ENCODE measurements around the gene DUOX1. TPM values are rescaled to one million over a fixed set of nuclear protein-coding genes. Genes with fewer than 3 reads are reported as not detected.

Gene DUOX1
- total RNA-seq, 1 donor from 2014 or later: 0.07 TPM

DNA sequence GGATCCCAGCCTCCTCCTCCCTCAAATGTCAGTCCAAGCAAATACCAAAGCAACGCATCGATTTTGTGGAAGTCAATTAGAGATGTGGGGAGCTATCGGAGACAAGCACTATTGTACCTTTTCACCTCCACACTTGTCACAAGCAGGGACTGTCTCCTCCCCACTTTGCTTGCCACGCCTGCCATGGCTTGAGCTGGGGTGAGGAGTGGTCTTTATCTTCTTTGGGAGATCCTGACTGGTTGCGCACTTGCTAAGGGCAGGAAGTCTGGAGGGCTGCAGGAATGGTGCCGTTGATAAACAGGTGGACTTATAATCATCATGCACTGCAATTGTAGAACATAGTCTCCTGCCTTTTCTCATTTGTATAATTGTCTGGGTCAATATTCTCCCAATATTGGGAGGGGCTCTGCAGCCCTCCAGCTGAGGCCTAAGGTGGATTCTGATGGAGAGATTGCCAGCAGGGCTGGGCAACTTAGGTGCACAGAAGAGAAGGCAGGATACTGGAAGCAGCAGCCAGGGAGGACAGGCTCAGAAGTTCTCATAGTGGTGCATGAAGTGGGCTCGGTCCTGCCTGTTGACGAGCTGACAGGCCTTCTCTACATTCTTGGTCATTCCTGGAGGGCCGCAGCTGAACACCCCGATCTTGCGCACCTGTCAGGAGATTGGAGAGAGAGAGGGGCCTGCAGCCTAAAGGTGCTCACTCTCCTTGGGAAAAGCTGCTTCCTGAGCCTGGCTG is 36.0 kb upstream of the DUOX1 start:
- DNase-seq (ENCODE audit: low read depth) (no peak), FAIRE-seq (no peak)
- no peak overlapping the region for H2AFZ ChIP-seq (ENCODE audit: low read depth, low read length)
- H3K27ac Mint-ChIP-seq (ENCODE audit: unreplicated experiment): no peak overlapping the region
- H3K4me1 Mint-ChIP-seq (ENCODE audit: low read depth, unreplicated experiment): peaks cover 7% of the 10 kb centered on the region
- peaks cover 36% of the 10 kb centered on the region for H3K27me3 Mint-ChIP-seq (ENCODE audit: low read depth, unreplicated experiment)
- H3K9ac ChIP-seq (ENCODE audit: low read length): no peak overlapping the region
- peaks cover 5% of the 10 kb centered on the region for H3K9me3 Mint-ChIP-seq (ENCODE audit: unreplicated experiment)
- H3K4me1 ChIP-seq (ENCODE audit: insufficient read depth, low read length): no peaks in the 10 kb centered on the region
- no peaks in the 10 kb centered on the region for H3K79me2 ChIP-seq (ENCODE audit: insufficient read depth, low read length)
- TF ChIP-seq, protein P1, sequence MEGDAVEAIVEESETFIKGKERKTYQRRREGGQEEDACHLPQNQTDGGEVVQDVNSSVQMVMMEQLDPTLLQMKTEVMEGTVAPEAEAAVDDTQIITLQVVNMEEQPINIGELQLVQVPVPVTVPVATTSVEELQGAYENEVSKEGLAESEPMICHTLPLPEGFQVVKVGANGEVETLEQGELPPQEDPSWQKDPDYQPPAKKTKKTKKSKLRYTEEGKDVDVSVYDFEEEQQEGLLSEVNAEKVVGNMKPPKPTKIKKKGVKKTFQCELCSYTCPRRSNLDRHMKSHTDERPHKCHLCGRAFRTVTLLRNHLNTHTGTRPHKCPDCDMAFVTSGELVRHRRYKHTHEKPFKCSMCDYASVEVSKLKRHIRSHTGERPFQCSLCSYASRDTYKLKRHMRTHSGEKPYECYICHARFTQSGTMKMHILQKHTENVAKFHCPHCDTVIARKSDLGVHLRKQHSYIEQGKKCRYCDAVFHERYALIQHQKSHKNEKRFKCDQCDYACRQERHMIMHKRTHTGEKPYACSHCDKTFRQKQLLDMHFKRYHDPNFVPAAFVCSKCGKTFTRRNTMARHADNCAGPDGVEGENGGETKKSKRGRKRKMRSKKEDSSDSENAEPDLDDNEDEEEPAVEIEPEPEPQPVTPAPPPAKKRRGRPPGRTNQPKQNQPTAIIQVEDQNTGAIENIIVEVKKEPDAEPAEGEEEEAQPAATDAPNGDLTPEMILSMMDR (IDR thresholded peaks at IDR 0.05; ENCODE audit: insufficient read depth, low read depth, low read length): no peak
- TF ChIP-seq EZH2 (IDR thresholded peaks at IDR 0.05; ENCODE audit: insufficient read depth, low read length): no peak
- peaks cover 20% of the 10 kb centered on the region for H3K27me3 ChIP-seq (ENCODE audit: insufficient read depth, low read length)
- no peak overlapping the region for H3K4me3 ChIP-seq (ENCODE audit: insufficient read depth, low read depth, low read length)
- H3K27ac ChIP-seq (ENCODE audit: low read depth, low read length): no peak overlapping the region
- no peaks in the 10 kb centered on the region for H3K36me3 Mint-ChIP-seq (ENCODE audit: low read depth, unreplicated experiment)
- H4K20me1 ChIP-seq (ENCODE audit: insufficient read depth, low read length): no peaks in the 10 kb centered on the region
- H3K36me3 ChIP-seq (ENCODE audit: insufficient read depth, low read length): no peaks in the 10 kb centered on the region
- H3K4me2 ChIP-seq (ENCODE audit: low read length): no peak overlapping the region
- H3K4me3 Mint-ChIP-seq (ENCODE audit: unreplicated experiment): no peak overlapping the region
- no peaks in the 10 kb centered on the region for H3K9me3 ChIP-seq (ENCODE audit: insufficient read depth, low read depth, low read length)

DNA sequence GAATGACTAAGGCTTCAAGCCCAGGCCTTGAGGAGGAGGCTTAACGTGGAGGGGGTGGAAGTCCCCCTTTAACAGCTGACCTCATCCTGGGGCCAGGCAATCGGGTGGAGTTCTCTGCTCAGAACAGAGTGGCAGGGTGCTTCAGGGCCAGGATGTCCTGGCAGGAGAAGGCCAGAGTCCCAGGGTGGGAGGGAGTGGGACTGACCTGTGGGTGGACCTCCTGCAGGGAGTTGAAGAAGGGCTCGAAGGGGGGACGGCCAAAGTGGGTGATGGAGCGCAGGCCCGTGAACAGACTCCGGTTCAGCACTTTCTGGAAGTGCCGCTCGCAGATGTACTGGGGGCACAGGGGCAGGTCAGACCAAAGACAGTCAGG is 35.5 kb upstream of the DUOX1 start:
- no peak for FAIRE-seq
- H3K27me3 Mint-ChIP-seq (ENCODE audit: low read depth, unreplicated experiment): peaks cover 35% of the 10 kb centered on the region
- peaks cover 5% of the 10 kb centered on the region for H3K9me3 Mint-ChIP-seq (ENCODE audit: unreplicated experiment)
- H3K4me3 Mint-ChIP-seq (ENCODE audit: unreplicated experiment): no peak overlapping the region
- no peaks in the 10 kb centered on the region for H3K36me3 ChIP-seq (ENCODE audit: insufficient read depth, low read length)
- H3K4me2 ChIP-seq (ENCODE audit: low read length): no peak overlapping the region
- no peaks in the 10 kb centered on the region for H3K79me2 ChIP-seq (ENCODE audit: insufficient read depth, low read length)
- no peaks in the 10 kb centered on the region for H3K4me1 ChIP-seq (ENCODE audit: insufficient read depth, low read length)
- no peak for DNase-seq (ENCODE audit: low read depth)
- H3K9me3 ChIP-seq (ENCODE audit: insufficient read depth, low read depth, low read length): no peaks in the 10 kb centered on the region
- H3K4me1 Mint-ChIP-seq (ENCODE audit: low read depth, unreplicated experiment): peaks cover 5% of the 10 kb centered on the region
- H3K27ac ChIP-seq (ENCODE audit: low read depth, low read length): no peak overlapping the region
- no peak overlapping the region for H3K9ac ChIP-seq (ENCODE audit: low read length)
- no peak overlapping the region for H3K4me3 ChIP-seq (ENCODE audit: insufficient read depth, low read depth, low read length)
- H2AFZ ChIP-seq (ENCODE audit: low read depth, low read length): no peak overlapping the region
- TF ChIP-seq, protein P1 (IDR thresholded peaks at IDR 0.05; ENCODE audit: insufficient read depth, low read depth, low read length): no peak
- TF ChIP-seq EZH2 (IDR thresholded peaks at IDR 0.05; ENCODE audit: insufficient read depth, low read length): no peak
- no peak overlapping the region for H3K27ac Mint-ChIP-seq (ENCODE audit: unreplicated experiment)
- H3K36me3 Mint-ChIP-seq (ENCODE audit: low read depth, unreplicated experiment): no peaks in the 10 kb centered on the region
- peaks cover 20% of the 10 kb centered on the region for H3K27me3 ChIP-seq (ENCODE audit: insufficient read depth, low read length)
- H4K20me1 ChIP-seq (ENCODE audit: insufficient read depth, low read length): no peaks in the 10 kb centered on the region

DNA sequence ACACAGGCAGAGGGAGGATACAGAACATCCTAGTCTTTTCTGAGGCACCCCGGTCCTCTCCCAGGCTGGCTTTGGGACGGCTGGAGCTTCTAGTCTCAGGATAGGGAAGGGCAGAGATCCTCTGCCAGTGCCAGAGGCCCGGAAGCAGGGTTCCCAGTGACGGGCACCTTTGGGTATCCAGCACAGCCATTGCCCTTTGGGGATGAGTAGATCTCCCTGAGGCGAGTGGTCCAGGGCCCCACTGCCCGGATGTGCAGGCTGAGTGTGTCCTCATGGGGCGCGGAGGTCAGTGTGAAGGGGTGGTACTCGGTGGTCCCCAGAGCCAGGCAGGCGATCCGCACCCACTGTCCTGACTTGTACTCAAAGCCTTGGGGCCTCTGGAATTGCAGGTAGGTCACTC is 34.1 kb upstream of the DUOX1 start:
- Mint-ChIP-seq H3K36me3 (ENCODE audit: low read depth, unreplicated experiment) (no peaks in the 10 kb centered on the region), H3K27me3 (ENCODE audit: low read depth, unreplicated experiment) (peaks cover 43% of the 10 kb centered on the region), H3K27ac (ENCODE audit: unreplicated experiment) (no peak overlapping the region), H3K9me3 (ENCODE audit: unreplicated experiment) (peaks cover 5% of the 10 kb centered on the region), H3K4me3 (ENCODE audit: unreplicated experiment) (no peak overlapping the region), H3K4me1 (ENCODE audit: low read depth, unreplicated experiment) (peaks cover 5% of the 10 kb centered on the region)
- Histone ChIP-seq H3K27ac (ENCODE audit: low read depth, low read length) (no peak overlapping the region), H2AFZ (ENCODE audit: low read depth, low read length) (no peak overlapping the region), H3K4me3 (ENCODE audit: insufficient read depth, low read depth, low read length) (no peak overlapping the region), H3K79me2 (ENCODE audit: insufficient read depth, low read length) (no peaks in the 10 kb centered on the region), H3K4me2 (ENCODE audit: low read length) (no peak overlapping the region), H3K9ac (ENCODE audit: low read length) (no peak overlapping the region), H3K4me1 (ENCODE audit: insufficient read depth, low read length) (no peaks in the 10 kb centered on the region), H3K36me3 (ENCODE audit: insufficient read depth, low read length) (no peaks in the 10 kb centered on the region), H3K9me3 (ENCODE audit: insufficient read depth, low read depth, low read length) (no peaks in the 10 kb centered on the region), H4K20me1 (ENCODE audit: insufficient read depth, low read length) (no peaks in the 10 kb centered on the region), H3K27me3 (ENCODE audit: insufficient read depth, low read length) (peaks cover 11% of the 10 kb centered on the region)
- FAIRE-seq: no peak
- DNase-seq (ENCODE audit: low read depth): no peak
- TF ChIP-seq EZH2 (IDR thresholded peaks at IDR 0.05; ENCODE audit: insufficient read depth, low read length): no peak
- TF ChIP-seq, protein P1 (IDR thresholded peaks at IDR 0.05; ENCODE audit: insufficient read depth, low read depth, low read length): no peak

Measured in astrocyte (in vitro differentiated cells and primary cell).